ENCODE data around the gene SERINC5. TPM values are rescaled to one million over a fixed set of nuclear protein-coding genes. Genes with fewer than 3 reads are reported as not detected.
"Not testable (repeated sequence)": the region's sequence is repeated elsewhere in the genome, so short reads cannot be mapped to it uniquely, and the experiment has no call there.

Gene SERINC5
- total RNA-seq: 10 to 100 TPM; 23.3 to 26.7 TPM

DNA sequence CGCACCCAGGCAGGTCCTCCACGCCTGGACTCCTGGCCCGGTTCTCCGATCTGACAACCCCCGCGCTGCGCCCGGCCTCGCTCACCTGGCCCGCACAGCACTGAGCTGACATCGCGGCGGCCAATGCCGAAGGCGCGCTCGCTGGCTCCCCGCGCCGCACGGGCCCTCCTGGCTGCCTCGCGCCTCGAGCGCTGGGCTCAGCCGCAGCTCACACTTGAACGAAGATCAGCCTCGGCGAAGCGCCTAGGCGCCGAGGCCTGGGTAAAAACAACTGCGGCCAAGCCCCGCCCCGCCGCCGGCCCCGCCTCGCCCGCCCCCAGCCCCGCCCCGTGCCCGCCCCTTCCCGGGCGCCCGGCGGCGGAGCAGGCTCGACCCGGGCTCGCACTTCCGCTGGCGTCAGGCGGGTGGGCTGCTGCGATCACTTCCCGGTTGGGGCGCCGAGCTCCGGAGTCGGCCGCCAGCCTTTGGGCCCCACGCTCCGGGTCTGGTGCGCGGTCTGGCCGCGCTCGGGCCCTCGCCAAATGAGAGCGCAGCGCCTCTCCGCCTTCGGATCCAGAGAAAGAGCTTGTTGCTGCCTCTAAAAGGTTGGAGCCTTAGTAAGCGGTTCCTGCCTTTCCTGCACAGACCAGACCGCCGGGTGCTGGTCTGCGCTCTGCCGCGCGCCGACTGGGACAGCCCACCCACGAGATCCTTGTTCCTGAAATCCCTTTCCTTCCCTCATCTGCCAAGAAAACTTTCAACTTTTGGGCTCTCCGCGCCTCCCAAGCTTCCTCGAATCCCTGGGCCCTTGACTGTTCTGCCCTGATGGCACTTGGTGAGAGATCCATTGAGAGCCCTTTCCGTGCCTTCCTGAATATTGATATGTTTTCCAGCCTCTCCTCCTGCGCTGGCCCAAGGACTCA is at the start of gene SERINC5:
TSS of gene SERINC5 (minus strand) at position 238 of the 902 bp plus-strand sequence. CDS start at position 112, 126 bp downstream.
- DNase-seq (peak; percentile 82 to 88 (median 86)), ATAC-seq (peak; percentile 89)
- Histone ChIP-seq H3K27ac (peak within 1 kb of the TSS; percentile 77 to 98 (median 92)), H3K27me3 (no peaks in the 10 kb centered on the region), H3K4me3 (peak within 1 kb of the TSS; percentile 60 to 78), H3K4me1 (peaks cover 35% of the 10 kb centered on the region), H3K9me3 (no peaks in the 10 kb centered on the region), H3K36me3 (replicated peaks in 1 of 2; ENCODE audit: insufficient read depth in 1 of 2, low read depth in 2 of 2) (no peaks in the 10 kb centered on the region)
- TF ChIP-seq POLR2A (IDR thresholded peaks at IDR 0.05) (peak; percentile 79 to 98 (median 95)), CTCF (IDR thresholded peaks at IDR 0.05) (no peak)
- WGBS, 2 donors: 0 to 1% methylated on average over 13 to 86 of the region's 87 CpGs
- intact Hi-C loops (cut with DNase I): no loop called here

GRCh38 chr5:80302636-80303035 is 46.8 kb upstream of the SERINC5 start:
- Histone ChIP-seq H3K4me3 (no peak overlapping the region), H3K36me3 (replicated peaks in 1 of 2; ENCODE audit: insufficient read depth in 1 of 2, low read depth in 2 of 2) (no peaks in the 10 kb centered on the region), H3K27me3 (no peaks in the 10 kb centered on the region), H3K9me3 (no peaks in the 10 kb centered on the region), H3K4me1 (no peaks in the 10 kb centered on the region), H3K27ac (no peak overlapping the region)
- intact Hi-C loops (cut with DNase I): no loop called here
- ATAC-seq (no peak), DNase-seq (no peak)
- 94 to 97% methylated on average over 11 of the region's 11 CpGs for WGBS, 2 donors
- TF ChIP-seq POLR2A (IDR thresholded peaks at IDR 0.05) (no peak), CTCF (IDR thresholded peaks at IDR 0.05) (no peak)

- DNase-seq; ATAC-seq; H3K9me3 ChIP-seq; H3K36me3 ChIP-seq (replicated peaks in 1 of 2; ENCODE audit: insufficient read depth in 1 of 2, low read depth in 2 of 2); H3K27ac ChIP-seq; H3K4me3 ChIP-seq; H3K27me3 ChIP-seq; intact Hi-C loops (cut with DNase I); H3K4me1 ChIP-seq: not testable (repeated sequence)
- no CpG with 5 or more reads among the region's 34 CpGs for WGBS, 2 donors
Observed at GRCh38 chr5:80301342-80301741, 45.5 kb upstream of the SERINC5 start.

DNA sequence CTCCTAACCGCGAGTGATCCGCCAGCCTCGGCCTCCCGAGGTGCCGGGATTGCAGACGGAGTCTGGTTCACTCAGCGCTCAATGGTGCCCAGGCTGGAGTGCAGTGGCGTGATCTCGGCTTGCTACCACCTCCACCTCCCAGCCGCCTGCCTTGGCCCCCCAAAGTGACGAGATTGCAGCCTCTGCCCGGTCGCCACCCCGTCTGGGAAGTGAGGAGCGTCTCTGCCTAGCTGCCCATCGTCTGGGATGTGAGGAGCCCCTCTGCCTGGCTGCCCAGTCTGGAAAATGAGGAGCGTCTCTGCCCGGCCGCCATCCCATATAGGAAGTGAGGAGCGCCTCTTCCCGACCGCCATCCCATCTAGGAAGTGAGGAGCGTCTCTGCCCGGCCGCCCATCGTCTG is 44.9 kb upstream of the SERINC5 start:
- H3K27me3 ChIP-seq; ATAC-seq; intact Hi-C loops (cut with DNase I); H3K36me3 ChIP-seq (replicated peaks in 1 of 2; ENCODE audit: insufficient read depth in 1 of 2, low read depth in 2 of 2); H3K9me3 ChIP-seq; H3K27ac ChIP-seq; H3K4me3 ChIP-seq; H3K4me1 ChIP-seq; DNase-seq: not testable (repeated sequence)
- WGBS, 2 donors: 94% methylated on average over 6 of the region's 27 CpGs; no CpG with 5 or more reads in 1 of the 2 donors

DNA sequence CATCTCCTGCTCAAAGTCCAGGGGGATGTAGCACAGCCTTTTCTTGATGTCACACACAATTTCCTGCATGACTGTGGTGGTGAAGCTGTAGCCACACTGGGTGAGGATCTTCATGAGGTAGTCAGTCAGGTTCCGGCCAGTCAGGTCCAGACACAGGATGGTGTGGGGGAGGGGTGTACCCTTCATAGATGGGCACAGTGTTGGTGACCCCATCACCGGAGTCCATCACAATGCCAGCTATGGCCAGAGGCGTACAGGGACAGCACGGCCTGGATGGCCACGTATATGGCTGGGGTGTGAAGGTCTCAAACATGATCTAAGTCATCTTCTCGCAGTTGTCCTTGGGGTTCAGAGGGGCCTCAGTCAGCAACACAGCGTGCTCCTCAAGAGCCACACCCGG is 44.3 kb upstream of the SERINC5 start:
- Histone ChIP-seq H3K4me1 (no peaks in the 10 kb centered on the region), H3K36me3 (replicated peaks in 1 of 2; ENCODE audit: insufficient read depth in 1 of 2, low read depth in 2 of 2) (no peaks in the 10 kb centered on the region), H3K27ac (no peak overlapping the region), H3K27me3 (no peaks in the 10 kb centered on the region), H3K4me3 (no peak overlapping the region), H3K9me3 (no peaks in the 10 kb centered on the region)
- WGBS, 2 donors: 70 to 76% methylated on average over 5 to 8 of the region's 8 CpGs
- intact Hi-C loops (cut with DNase I): no loop called here
- no peak for ATAC-seq
- TF ChIP-seq POLR2A (IDR thresholded peaks at IDR 0.05): no peak
- DNase-seq: no peak

- ATAC-seq: no peak
- Histone ChIP-seq H3K36me3 (replicated peaks in 1 of 2; ENCODE audit: insufficient read depth in 1 of 2, low read depth in 2 of 2) (no peaks in the 10 kb centered on the region), H3K4me1 (no peaks in the 10 kb centered on the region), H3K9me3 (no peaks in the 10 kb centered on the region), H3K4me3 (no peak overlapping the region), H3K27ac (no peak overlapping the region), H3K27me3 (no peaks in the 10 kb centered on the region)
- no peak for DNase-seq
- intact Hi-C loops (cut with DNase I): no loop called here
- TF ChIP-seq CTCF (IDR thresholded peaks at IDR 0.05) (no peak), POLR2A (IDR thresholded peaks at IDR 0.05) (no peak)
- WGBS, 2 donors: 87 to 89% methylated on average over 2 to 8 of the region's 8 CpGs
Observed at GRCh38 chr5:80299601-80300000, 43.8 kb upstream of the SERINC5 start.

All from body of pancreas (tissue), 4 donors.